NCI-H446 (cell line): ENCODE results near the gene PRSS53.
"Not testable (repeated sequence)": the region's sequence is repeated elsewhere in the genome, so short reads cannot be mapped to it uniquely, and the experiment has no call there.

Experiments used
- DNase-seq, 2 experiments: peaks; one replicate each; lab custom pipeline; 2025; lab: John Stamatoyannopoulos, UW

PRSS53 gene

GRCh38 chr16:31118223-31119155, 29.7 kb upstream of the PRSS53 start:
- DNase-seq, result no peak

- DNase-seq, result peak; percentile 95 to 99
Observed at GRCh38 chr16:31117384-31118222, 28.9 kb upstream of the PRSS53 start, which contains the start of gene KAT8. KAT8 (plus strand) TSS chr16:31117664; CDS start chr16:31117682, 18 bp downstream.

DNA sequence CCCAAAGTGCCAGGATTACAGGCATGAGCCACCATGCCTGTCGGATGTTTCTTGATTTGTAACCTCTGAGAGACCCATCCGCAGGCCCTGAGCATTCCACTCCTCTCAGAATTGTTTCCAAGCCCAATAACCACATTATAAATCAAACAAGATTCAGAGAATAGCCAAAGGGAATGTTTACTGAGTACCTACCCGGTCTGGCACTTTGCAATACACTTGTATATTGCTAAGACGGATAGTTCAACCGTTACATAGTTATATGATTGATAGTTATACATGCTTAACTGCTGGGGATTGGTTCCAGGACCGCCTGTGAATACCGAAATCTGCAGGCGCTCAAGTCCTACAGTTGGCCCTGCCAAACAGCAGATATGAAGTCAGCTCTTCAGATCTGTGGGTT, 25.7 kb upstream of the PRSS53 start:
- no peak for DNase-seq

DNA sequence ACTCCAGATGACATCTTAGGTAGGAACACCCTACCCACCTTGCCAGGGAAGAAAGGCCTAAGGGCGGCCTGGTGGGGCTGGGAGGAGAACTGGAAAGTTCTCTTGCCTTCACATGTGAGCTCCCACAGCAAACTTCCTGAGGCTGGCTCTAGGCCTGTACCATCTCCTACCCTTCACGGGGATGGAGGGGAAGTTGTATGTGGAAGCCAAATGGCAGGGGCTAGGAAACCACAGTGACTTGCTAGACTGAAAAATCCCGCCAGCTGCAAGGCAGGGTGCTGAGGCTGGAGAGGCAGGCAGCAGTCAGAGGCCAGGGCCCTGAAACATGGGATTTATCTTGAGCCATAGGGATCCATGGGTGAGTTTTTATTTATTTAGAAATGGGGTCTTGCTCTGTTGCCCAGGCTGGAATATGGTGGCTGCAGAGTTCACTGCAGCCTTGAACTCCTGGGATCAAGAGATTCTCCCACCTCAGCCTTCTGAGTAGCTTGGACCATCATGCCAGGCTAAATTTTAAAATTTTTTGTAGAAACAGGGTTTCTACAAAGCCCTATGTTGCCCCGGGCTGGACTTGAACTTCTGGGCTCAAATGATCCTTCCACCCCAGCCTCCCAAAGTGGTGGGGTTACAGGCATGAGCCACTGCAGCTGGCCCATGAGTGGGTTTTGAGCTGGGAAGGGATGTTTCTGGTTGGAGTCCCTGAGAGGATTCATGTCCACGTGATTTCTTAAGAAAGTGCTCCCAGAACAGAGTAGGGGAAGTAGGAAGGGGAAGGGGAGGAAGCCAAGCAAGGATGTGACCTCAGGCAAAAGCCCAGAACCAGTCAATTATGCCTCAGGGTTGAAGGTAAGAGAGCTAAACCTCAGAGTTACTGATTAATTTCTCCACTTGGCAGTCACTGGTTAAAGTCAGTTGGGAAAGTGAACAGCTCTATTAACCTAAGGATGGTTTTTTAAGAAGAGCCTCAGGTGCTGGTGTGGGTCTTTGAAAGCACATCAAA, 24.7 kb upstream of the PRSS53 start:
- no peak for DNase-seq

DNA sequence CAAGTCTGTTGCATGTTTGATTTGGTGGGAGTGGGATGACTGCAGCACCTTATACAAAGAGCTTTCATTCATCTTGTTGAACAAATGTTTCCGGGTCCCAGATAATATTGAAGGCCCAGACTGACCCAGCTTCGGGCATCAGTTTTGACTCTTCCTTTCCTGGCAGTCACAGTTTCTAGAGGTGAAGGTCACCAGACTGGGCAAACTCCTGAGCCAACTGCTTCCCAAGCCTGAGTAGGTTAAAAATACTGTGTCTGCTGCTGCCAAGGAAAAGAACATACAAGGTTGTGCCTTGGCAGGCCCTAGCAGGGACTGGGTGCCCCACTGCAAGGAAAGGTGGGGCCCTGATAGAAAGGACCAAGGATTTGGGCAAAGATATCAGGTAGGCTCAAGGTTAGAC, 24.0 kb upstream of the PRSS53 start:
- DNase-seq, result no peak

DNA sequence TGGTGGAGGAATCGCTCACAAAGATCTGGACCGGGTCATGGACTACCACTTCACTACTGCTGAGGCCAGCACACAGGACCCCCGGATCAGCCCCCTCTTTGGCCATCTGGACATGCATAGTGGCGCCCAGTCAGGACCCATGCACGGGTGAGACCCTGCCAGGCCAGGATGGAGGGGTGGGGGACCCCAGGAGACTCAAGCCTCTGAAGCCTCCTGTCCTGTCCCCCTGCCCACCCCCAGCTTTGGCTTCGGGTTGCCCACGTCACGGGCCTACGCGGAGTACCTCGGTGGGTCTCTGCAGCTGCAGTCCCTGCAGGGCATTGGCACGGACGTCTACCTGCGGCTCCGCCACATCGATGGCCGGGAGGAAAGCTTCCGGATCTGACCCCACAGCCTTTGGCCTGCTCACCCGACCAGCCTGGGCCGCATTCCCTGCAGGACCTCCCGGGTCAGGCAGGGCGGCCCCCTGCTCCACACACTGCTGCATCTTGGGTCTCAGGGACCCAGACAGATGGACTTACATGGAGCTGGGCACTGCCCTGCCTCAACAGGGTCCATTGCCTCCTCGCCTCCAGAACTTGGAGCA, 23.2 kb upstream of the PRSS53 start:
- no peak for DNase-seq

- no peak for DNase-seq
Observed at GRCh38 chr16:31110106-31111034, 21.6 kb upstream of the PRSS53 start.

GRCh38 chr16:31109622-31110021, 20.9 kb upstream of the PRSS53 start:
- no peak for DNase-seq

DNA sequence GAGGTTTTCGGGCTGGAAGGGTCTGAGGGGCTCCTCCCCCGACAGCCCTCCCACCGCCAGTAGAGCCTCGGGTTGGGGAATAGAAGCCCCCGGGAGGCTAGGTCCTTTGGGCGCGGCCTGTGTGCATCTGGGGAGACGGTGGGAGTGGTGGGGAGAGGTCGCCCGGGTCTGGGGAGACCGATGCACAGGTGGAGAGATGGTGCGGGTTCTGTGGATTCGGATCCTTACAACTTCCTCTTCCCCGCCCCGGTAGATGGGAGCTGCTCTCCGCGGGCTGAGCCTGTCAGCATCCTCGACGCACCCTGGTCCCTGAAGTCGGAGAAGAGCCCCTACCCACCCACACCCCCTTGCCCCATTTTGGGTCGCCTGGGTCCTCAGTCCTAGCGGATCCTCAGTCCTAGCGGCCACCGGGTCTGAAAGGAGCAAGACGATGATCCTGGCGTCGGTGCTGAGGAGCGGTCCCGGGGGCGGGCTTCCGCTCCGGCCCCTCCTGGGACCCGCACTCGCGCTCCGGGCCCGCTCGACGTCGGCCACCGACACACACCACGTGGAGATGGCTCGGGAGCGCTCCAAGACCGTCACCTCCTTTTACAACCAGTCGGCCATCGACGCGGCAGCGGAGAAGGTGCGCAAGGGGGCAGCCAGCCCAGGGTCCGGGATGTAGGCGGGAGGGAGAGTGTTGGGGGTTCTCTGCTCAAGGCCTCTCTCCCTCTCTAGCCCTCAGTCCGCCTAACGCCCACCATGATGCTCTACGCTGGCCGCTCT, 20.2 kb upstream of the PRSS53 start:
- DNase-seq, result no peak

GRCh38 chr16:31108035-31108793, 19.5 kb upstream of the PRSS53 start, which contains the start of gene BCKDK:
BCKDK (plus strand) TSS chr16:31108386; CDS start chr16:31109224, 838 bp downstream.
- DNase-seq, result peak; percentile 48 to 79

DNA sequence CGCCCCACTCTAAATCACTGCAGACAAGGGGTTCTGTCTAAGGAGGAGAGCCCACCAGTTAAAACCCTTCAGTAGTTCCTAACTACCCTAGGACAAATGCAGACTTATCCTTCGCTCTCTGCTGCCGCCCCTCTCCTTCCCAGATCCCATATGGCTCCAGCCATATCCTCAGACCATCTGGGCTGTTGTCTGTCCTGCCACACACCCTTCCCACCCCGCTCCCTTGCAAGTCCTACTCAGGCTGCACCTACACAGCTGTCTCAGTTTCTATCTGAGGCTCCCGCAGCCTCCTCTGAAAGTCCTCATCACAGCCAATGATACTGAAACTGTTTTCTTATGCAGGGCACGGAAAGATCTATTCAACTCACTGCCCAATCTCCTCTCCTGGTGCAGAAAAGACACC, 18.7 kb upstream of the PRSS53 start:
- DNase-seq, result no peak

GRCh38 chr16:31106509-31107464, 18.0 kb upstream of the PRSS53 start:
- DNase-seq, result no peak

DNA sequence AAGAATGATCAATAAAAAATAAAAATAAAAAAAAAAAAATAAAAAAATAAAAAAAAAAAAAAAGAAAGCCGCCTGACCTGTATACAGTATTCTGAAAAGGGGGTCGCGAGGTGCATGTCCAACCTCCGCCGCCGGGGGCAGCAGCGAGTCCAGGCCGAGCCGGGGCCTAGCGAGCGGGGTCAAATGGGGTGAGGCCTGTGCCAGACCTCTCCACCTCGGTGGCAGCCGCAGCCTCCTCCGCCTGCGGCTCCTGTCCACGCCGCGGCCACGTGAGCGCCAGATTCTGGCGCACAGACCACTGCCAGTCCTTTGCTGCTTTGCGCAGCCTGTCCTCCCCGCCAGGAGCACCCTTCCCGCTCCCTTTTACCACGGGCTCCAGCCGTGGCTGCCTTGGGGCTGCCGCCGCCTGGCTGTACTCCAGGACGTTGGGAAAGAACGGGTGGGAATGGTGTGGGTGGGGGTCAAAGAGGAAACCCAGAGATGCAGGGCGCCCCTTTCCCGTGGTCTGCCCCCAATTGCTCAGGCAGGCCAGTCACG, 17.0 kb upstream of the PRSS53 start:
- no peak for DNase-seq

- not testable (repeated sequence) for DNase-seq
Observed at GRCh38 chr16:31100876-31101641, 12.3 kb upstream of the PRSS53 start.

DNA sequence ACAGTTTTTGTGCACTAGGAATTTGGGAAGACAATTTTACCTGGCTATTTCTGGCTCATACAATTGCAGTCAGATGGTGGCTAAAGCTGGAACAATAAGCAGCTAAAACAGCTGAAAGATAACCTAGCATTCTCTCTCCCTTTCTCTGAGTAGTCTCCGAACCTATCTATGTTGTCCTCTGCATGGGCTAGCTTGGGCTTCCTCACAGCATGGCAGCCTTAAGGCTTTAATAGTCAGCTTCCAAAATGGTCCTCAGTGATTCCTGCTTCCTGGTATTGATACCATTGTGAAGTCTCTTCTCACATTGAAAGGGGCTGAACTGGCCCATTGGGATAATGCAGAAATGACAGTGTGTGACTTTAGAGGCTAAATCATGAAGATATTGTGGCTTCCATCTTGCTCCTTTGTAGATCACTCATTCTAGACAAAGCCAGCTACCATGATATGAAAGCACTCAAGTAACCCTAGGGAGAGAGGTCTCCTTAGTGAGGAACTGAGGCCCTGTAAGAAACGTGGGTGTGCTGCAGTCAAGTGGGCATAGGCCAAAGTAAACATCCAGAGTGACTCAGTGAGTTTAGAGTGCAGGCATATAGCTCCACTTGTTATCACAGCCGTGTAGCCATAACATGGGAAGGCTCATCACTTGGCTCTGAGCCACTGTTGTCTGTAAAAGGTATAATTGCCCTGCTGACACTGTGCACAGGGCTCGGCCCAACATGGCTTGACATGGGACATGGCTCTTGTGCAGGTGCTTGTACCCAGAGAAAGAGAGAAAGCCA, 11.3 kb upstream of the PRSS53 start:
- no peak for DNase-seq
